Thoracic aorta (tissue), 2 donors: ENCODE data around the gene REXO5. TPM values are rescaled to one million over a fixed set of nuclear protein-coding genes. Genes with fewer than 3 reads are reported as not detected.

Source experiments
- ATAC-seq: fragments of 150-250 bp; one replicate; pipeline ENCODE4 v1.8.0; 2017; ENCODE audit warnings: low read depth; ENCODE audit not compliant: insufficient number of reproducible peaks, low FRiP score
- DNase-seq: peaks from one replicate; pipeline ENCODE4 v3.0.0-alpha.2; 2020; ENCODE audit warnings: low spot score
- H3K27ac ChIP-seq, 2 donors: fragments of 200-600 bp; sonication (generic); 1 replicate in 1 of 2; 2 replicates in 1 of 2; pipeline ENCODE4 v1.5.1; 2016; ENCODE audit warnings: mild to moderate bottlenecking in 2 of 2, moderate library complexity in 2 of 2
- H3K27me3 ChIP-seq: fragments of 200-600 bp; sonication (generic); replicated peaks from 2 replicates; pipeline ENCODE4 v1.6.0; 2016; ENCODE audit warnings: mild to moderate bottlenecking; ENCODE audit not compliant: insufficient read depth
- H3K36me3 ChIP-seq: fragments of 200-600 bp; sonication (generic); one replicate; pipeline ENCODE4 v1.5.1; 2016
- H3K4me1 ChIP-seq, 2 donors: fragments of 200-600 bp; sonication (generic); 1 replicate in 1 of 2; 2 replicates in 1 of 2; pipeline versions ENCODE4 v1.5.1 to v1.6.0; 2016; ENCODE audit warnings: low read depth in 2 of 2, mild to moderate bottlenecking in 1 of 2; ENCODE audit not compliant: control insufficient read depth in 1 of 2
- H3K4me3 ChIP-seq: fragments of 200-600 bp; sonication (generic); 2 replicates; pipeline ENCODE4 v1.5.1; 2016; ENCODE audit warnings: mild to moderate bottlenecking
- H3K9me3 ChIP-seq: fragments of 200-600 bp; sonication (generic); 2 replicates; pipeline ENCODE4 v1.5.1; 2016
- CTCF ChIP-seq: fragments of 200-600 bp; sonication (generic); IDR thresholded peaks from one replicate; pipeline ENCODE4 v1.5.1; 2019; ENCODE audit warnings: antibody characterized with exemption
- total RNA-seq, 2 donors: library from RNA; depleted of rRNA; stranded (reverse); fragments of >200 nt; gene quantifications; one replicate each; pipeline versions ENCODE4 v1.1.0 to v1.2.3, GENCODE V29; 2016

The REXO5 gene
- total RNA-seq, 2 donors from 2014 or later = 6.5 TPM; not detected in 1

GRCh38 chr16:20822521-20823325 lies 16.4 kb downstream of the REXO5 start:
- no peak overlapping the region for H3K4me3 ChIP-seq
- H3K9me3 ChIP-seq = no peaks in the 10 kb centered on the region
- H3K4me1 ChIP-seq = no peaks in the 10 kb centered on the region
- H3K27me3 ChIP-seq = no peaks in the 10 kb centered on the region
- no peak overlapping the region for H3K27ac ChIP-seq
- no peak for DNase-seq
- ATAC-seq = no peak
- TF ChIP-seq CTCF = no peak
- no peaks in the 10 kb centered on the region for H3K36me3 ChIP-seq

- Histone ChIP-seq H3K27me3 (no peaks in the 10 kb centered on the region), H3K36me3 (no peaks in the 10 kb centered on the region), H3K4me3 (no peak overlapping the region), H3K27ac (no peak overlapping the region), H3K9me3 (no peaks in the 10 kb centered on the region), H3K4me1 (peaks cover 0 to under 1% of the 10 kb centered on the region in 2 donors)
- TF ChIP-seq CTCF = no peak
- ATAC-seq = no peak
- DNase-seq = no peak
Observed at GRCh38 chr16:20826039-20826566, 19.8 kb downstream of the REXO5 start.

- Histone ChIP-seq H3K27me3 (no peaks in the 10 kb centered on the region), H3K4me1 (peaks cover 0 to 14% of the 10 kb centered on the region in 2 donors), H3K4me3 (no peak overlapping the region), H3K36me3 (no peaks in the 10 kb centered on the region), H3K9me3 (no peaks in the 10 kb centered on the region), H3K27ac (no peak overlapping the region)
- DNase-seq (no peak), ATAC-seq (no peak)
- TF ChIP-seq CTCF = no peak
Observed at GRCh38 chr16:20829536-20829935, 23.2 kb downstream of the REXO5 start.

- no peaks in the 10 kb centered on the region for H3K9me3 ChIP-seq
- no peak for ATAC-seq
- H3K4me1 ChIP-seq = peaks cover 0 to 14% of the 10 kb centered on the region in 2 donors
- no peak overlapping the region for H3K27ac ChIP-seq
- TF ChIP-seq CTCF = no peak
- no peak overlapping the region for H3K4me3 ChIP-seq
- no peaks in the 10 kb centered on the region for H3K36me3 ChIP-seq
- DNase-seq = no peak
- H3K27me3 ChIP-seq = no peaks in the 10 kb centered on the region
Observed at GRCh38 chr16:20830372-20830771, 24.0 kb downstream of the REXO5 start.

GRCh38 chr16:20833086-20833485 lies 26.8 kb downstream of the REXO5 start:
- Histone ChIP-seq H3K36me3 (no peaks in the 10 kb centered on the region), H3K4me1 (peaks cover 0 to 14% of the 10 kb centered on the region in 2 donors), H3K9me3 (no peaks in the 10 kb centered on the region), H3K27ac (no peak overlapping the region), H3K4me3 (no peak overlapping the region), H3K27me3 (no peaks in the 10 kb centered on the region)
- no peak for DNase-seq
- TF ChIP-seq CTCF = no peak
- no peak for ATAC-seq
